ENCODE results near the gene CORT. TPM values are rescaled to one million over a fixed set of nuclear protein-coding genes. Genes with fewer than 3 reads are reported as not detected.
"Not testable (repeated sequence)": the region's sequence is repeated elsewhere in the genome, so short reads cannot be mapped to it uniquely, and the experiment has no call there.

CORT gene
- total RNA-seq, result 0.34 and 0.37 TPM in 2 replicates

- no peak for DNase-seq
Observed at GRCh38 chr1:10449751-10450150, at the start of gene CORT. Gene CORT, plus strand, starts transcription at chr1:10450031. Its CDS starts 193 bp downstream, at chr1:10450224.

- DNase-seq, result peak; percentile 11
Observed at GRCh38 chr1:10401281-10401680, 48.5 kb upstream of the CORT start.

- DNase-seq, result peak; percentile 20
Observed at GRCh38 chr1:10402729-10403274, 47.0 kb upstream of the CORT start.

GRCh38 chr1:10407201-10407600 is 42.6 kb upstream of the CORT start:
- DNase-seq, result no peak

GRCh38 chr1:10415211-10415930 is 34.5 kb upstream of the CORT start:
- peak; percentile 96 for DNase-seq

GRCh38 chr1:10415967-10416366 is 33.9 kb upstream of the CORT start:
- not testable (repeated sequence) for DNase-seq

GRCh38 chr1:10418741-10419140 is 31.1 kb upstream of the CORT start:
- DNase-seq, result not testable (repeated sequence)

GRCh38 chr1:10419351-10419750 is 30.5 kb upstream of the CORT start:
- DNase-seq, result no peak

GRCh38 chr1:10421637-10422036 is 28.2 kb upstream of the CORT start:
- no peak for DNase-seq

- DNase-seq, result no peak
Observed at GRCh38 chr1:10424034-10424433, 25.8 kb upstream of the CORT start.

GRCh38 chr1:10424651-10425050 is 25.2 kb upstream of the CORT start:
- no peak for DNase-seq

GRCh38 chr1:10425826-10426534 is 23.9 kb upstream of the CORT start:
- not testable (repeated sequence) for DNase-seq

GRCh38 chr1:10426535-10426848 is 23.3 kb upstream of the CORT start:
- DNase-seq, result not testable (repeated sequence)

GRCh38 chr1:10428984-10429383 is 20.8 kb upstream of the CORT start:
- no peak for DNase-seq

GRCh38 chr1:10429868-10430215 is 20.0 kb upstream of the CORT start:
- DNase-seq, result peak; percentile 83

GRCh38 chr1:10430216-10431069 is 19.4 kb upstream of the CORT start, which contains the start of gene CENPS:
Gene CENPS, plus strand, starts transcription at chr1:10430433. Its CDS starts 85 bp downstream, at chr1:10430518.
- DNase-seq, result peak; percentile 92

GRCh38 chr1:10431070-10431730 is 18.6 kb upstream of the CORT start:
- no peak for DNase-seq

- DNase-seq, result no peak
Observed at GRCh38 chr1:10432910-10433700, 16.7 kb upstream of the CORT start.

- no peak for DNase-seq
Observed at GRCh38 chr1:10433790-10434189, 16.0 kb upstream of the CORT start.

GRCh38 chr1:10434590-10434989 is 15.2 kb upstream of the CORT start:
- no peak for DNase-seq

GRCh38 chr1:10437052-10437451 is 12.8 kb upstream of the CORT start:
- DNase-seq, result no peak
